ENCODE results near the gene JMJD6.

DNA sequence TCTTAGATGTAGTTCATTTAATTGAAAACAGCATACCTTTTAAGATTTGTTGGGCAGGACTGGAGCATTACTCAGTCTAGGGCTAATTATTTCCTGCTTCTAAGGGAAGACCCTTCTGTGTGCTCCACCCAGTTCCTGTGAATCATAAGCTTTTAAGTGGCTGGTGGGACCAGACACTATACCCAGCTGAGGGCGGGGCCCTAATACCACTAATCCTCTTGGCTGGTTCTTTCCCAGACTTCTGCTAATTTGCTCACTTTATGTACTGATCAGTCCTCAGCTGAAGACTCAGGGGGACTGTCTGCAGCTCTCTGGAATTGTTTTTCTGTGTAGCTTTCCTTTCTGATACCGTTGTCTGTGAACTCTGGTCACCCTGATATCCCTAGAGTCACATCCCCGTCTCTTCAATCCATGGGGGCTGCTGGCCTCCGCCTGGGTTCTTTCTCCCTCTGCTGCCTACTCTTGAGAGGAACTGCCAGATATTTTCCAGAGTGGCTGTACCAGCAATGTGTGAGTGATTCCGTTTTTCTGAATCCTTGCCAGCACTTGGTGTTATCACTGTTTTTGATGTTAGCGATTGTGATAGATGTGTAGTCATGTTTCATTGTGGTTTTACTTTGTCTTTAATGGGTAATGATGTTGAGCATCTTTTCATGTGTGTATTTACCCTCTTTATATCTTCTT lies 46.6 kb upstream of the JMJD6 start:
- TF ChIP-seq, protein P1, sequence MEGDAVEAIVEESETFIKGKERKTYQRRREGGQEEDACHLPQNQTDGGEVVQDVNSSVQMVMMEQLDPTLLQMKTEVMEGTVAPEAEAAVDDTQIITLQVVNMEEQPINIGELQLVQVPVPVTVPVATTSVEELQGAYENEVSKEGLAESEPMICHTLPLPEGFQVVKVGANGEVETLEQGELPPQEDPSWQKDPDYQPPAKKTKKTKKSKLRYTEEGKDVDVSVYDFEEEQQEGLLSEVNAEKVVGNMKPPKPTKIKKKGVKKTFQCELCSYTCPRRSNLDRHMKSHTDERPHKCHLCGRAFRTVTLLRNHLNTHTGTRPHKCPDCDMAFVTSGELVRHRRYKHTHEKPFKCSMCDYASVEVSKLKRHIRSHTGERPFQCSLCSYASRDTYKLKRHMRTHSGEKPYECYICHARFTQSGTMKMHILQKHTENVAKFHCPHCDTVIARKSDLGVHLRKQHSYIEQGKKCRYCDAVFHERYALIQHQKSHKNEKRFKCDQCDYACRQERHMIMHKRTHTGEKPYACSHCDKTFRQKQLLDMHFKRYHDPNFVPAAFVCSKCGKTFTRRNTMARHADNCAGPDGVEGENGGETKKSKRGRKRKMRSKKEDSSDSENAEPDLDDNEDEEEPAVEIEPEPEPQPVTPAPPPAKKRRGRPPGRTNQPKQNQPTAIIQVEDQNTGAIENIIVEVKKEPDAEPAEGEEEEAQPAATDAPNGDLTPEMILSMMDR (IDR thresholded peaks at IDR 0.05 in 8 of 11, conservative IDR thresholded peaks at IDR 0.05 in 3 of 11): no peak
- no peak for TF ChIP-seq POLR2A (IDR thresholded peaks at IDR 0.05)
